Duodenal mucosa (tissue), 2 donors: Measurements from ENCODE around the gene MAP4K4.

Experiments used
- H3K27ac ChIP-seq: one replicate; pipeline ENCODE4 v1.7.0; 2013; ENCODE audit warnings: low read depth, low read length
- H3K27me3 ChIP-seq, 2 donors: one replicate each; pipeline ENCODE4 v1.7.0; 2013; ENCODE audit warnings: low read length in 2 of 2, control low read depth in 1 of 2; ENCODE audit not compliant: insufficient read depth in 2 of 2, control insufficient read depth in 1 of 2
- H3K36me3 ChIP-seq, 2 donors: one replicate each; pipeline ENCODE4 v1.7.0; 2013; ENCODE audit warnings: low read length in 2 of 2, control low read depth in 1 of 2; ENCODE audit not compliant: insufficient read depth in 2 of 2, control insufficient read depth in 1 of 2
- H3K4me1 ChIP-seq, 2 donors: one replicate each; pipeline ENCODE4 v1.7.0; 2013; ENCODE audit warnings: low read length in 2 of 2, control low read depth in 1 of 2; ENCODE audit not compliant: insufficient read depth in 2 of 2, control insufficient read depth in 1 of 2
- H3K4me3 ChIP-seq, 2 donors: one replicate each; pipeline ENCODE4 v1.7.0; 2013; ENCODE audit warnings: low read length in 2 of 2, low read depth in 1 of 2
- H3K9ac ChIP-seq, 2 donors: one replicate each; pipeline ENCODE4 v1.7.0; 2013; ENCODE audit warnings: low read length in 2 of 2, low read depth in 1 of 2
- H3K9me3 ChIP-seq, 2 donors: one replicate each; pipeline ENCODE4 v1.7.0; 2013; ENCODE audit warnings: low read length in 2 of 2, control low read depth in 1 of 2; ENCODE audit not compliant: control insufficient read depth in 1 of 2

The MAP4K4 gene

GRCh38 chr2:101801496-101801895, 104.0 kb downstream of the MAP4K4 start:
- Histone ChIP-seq H3K9me3 (no peaks in the 10 kb centered on the region), H3K4me3 (no peak overlapping the region), H3K27me3 (no peaks in the 10 kb centered on the region), H3K9ac (no peak overlapping the region), H3K4me1 (peaks cover 12 to 25% of the 10 kb centered on the region in 2 donors), H3K36me3 (no peaks in the 10 kb centered on the region), H3K27ac (no peak overlapping the region)

GRCh38 chr2:101802329-101802728, 104.8 kb downstream of the MAP4K4 start:
- H3K4me1 ChIP-seq, result peaks cover 12 to 25% of the 10 kb centered on the region in 2 donors
- H3K9ac ChIP-seq, result no peak overlapping the region
- no peak overlapping the region for H3K27ac ChIP-seq
- H3K36me3 ChIP-seq, result no peaks in the 10 kb centered on the region
- no peak overlapping the region for H3K4me3 ChIP-seq
- H3K9me3 ChIP-seq, result no peaks in the 10 kb centered on the region
- H3K27me3 ChIP-seq, result no peaks in the 10 kb centered on the region

- Histone ChIP-seq H3K9ac (no peak overlapping the region), H3K9me3 (no peaks in the 10 kb centered on the region), H3K4me3 (no peak overlapping the region), H3K27me3 (no peaks in the 10 kb centered on the region), H3K27ac (no peak overlapping the region), H3K4me1 (peaks cover 12 to 25% of the 10 kb centered on the region in 2 donors), H3K36me3 (no peaks in the 10 kb centered on the region)
These were observed 105.6 kb downstream of the MAP4K4 start for GRCh38 chr2:101803128-101803527.

- Histone ChIP-seq H3K27ac (no peak overlapping the region), H3K9ac (no peak overlapping the region)
These were observed 106.6 kb downstream of the MAP4K4 start for GRCh38 chr2:101803945-101804696.

GRCh38 chr2:101805152-101806088, 107.9 kb downstream of the MAP4K4 start:
- no peak overlapping the region for H3K27ac ChIP-seq
- peaks cover 12 to 25% of the 10 kb centered on the region in 2 donors for H3K4me1 ChIP-seq
- H3K36me3 ChIP-seq, result no peaks in the 10 kb centered on the region
- no peak overlapping the region for H3K4me3 ChIP-seq
- no peak overlapping the region for H3K9ac ChIP-seq
- no peaks in the 10 kb centered on the region for H3K9me3 ChIP-seq
- no peaks in the 10 kb centered on the region for H3K27me3 ChIP-seq

More at GRCh38 chr2:101803945-101804696, 106.6 kb downstream of the MAP4K4 start:
- H3K4me1 ChIP-seq, result peaks cover 12 to 25% of the 10 kb centered on the region in 2 donors
- no peaks in the 10 kb centered on the region for H3K36me3 ChIP-seq
- no peaks in the 10 kb centered on the region for H3K27me3 ChIP-seq
- H3K4me3 ChIP-seq, result no peak overlapping the region
- no peaks in the 10 kb centered on the region for H3K9me3 ChIP-seq

GRCh38 chr2:101806123-101806522, 108.6 kb downstream of the MAP4K4 start:
- Histone ChIP-seq H3K27ac (no peak overlapping the region), H3K36me3 (no peaks in the 10 kb centered on the region), H3K27me3 (no peaks in the 10 kb centered on the region), H3K4me1 (peaks cover 12 to 25% of the 10 kb centered on the region in 2 donors), H3K9me3 (no peaks in the 10 kb centered on the region), H3K9ac (no peak overlapping the region), H3K4me3 (no peak overlapping the region)

- Histone ChIP-seq H3K9ac (no peak overlapping the region), H3K27me3 (no peaks in the 10 kb centered on the region), H3K4me3 (no peak overlapping the region), H3K4me1 (peaks cover 12 to 25% of the 10 kb centered on the region in 2 donors), H3K9me3 (no peaks in the 10 kb centered on the region), H3K36me3 (no peaks in the 10 kb centered on the region), H3K27ac (no peak overlapping the region)
These were observed 109.2 kb downstream of the MAP4K4 start for GRCh38 chr2:101806701-101807100.

GRCh38 chr2:101807242-101807641, 109.7 kb downstream of the MAP4K4 start:
- H3K4me1 ChIP-seq, result peaks cover 9 to 21% of the 10 kb centered on the region in 2 donors
- H3K36me3 ChIP-seq, result no peaks in the 10 kb centered on the region
- no peaks in the 10 kb centered on the region for H3K9me3 ChIP-seq
- H3K9ac ChIP-seq, result no peak overlapping the region
- H3K27ac ChIP-seq, result no peak overlapping the region
- no peak overlapping the region for H3K4me3 ChIP-seq
- no peaks in the 10 kb centered on the region for H3K27me3 ChIP-seq

- Histone ChIP-seq H3K36me3 (no peaks in the 10 kb centered on the region), H3K4me1 (peaks cover 5 to 17% of the 10 kb centered on the region in 2 donors), H3K4me3 (no peak overlapping the region), H3K27me3 (no peaks in the 10 kb centered on the region), H3K9ac (no peak overlapping the region), H3K27ac (no peak overlapping the region), H3K9me3 (no peaks in the 10 kb centered on the region)
These were observed 110.6 kb downstream of the MAP4K4 start for GRCh38 chr2:101808006-101808562.

GRCh38 chr2:101809698-101810097, 112.2 kb downstream of the MAP4K4 start:
- H3K9me3 ChIP-seq, result no peaks in the 10 kb centered on the region
- no peak overlapping the region for H3K9ac ChIP-seq
- no peak overlapping the region for H3K27ac ChIP-seq
- H3K4me3 ChIP-seq, result no peak overlapping the region
- peaks cover 4 to 5% of the 10 kb centered on the region in 2 donors for H3K4me1 ChIP-seq
- no peaks in the 10 kb centered on the region for H3K27me3 ChIP-seq
- no peaks in the 10 kb centered on the region for H3K36me3 ChIP-seq
